Measurements from ENCODE around the gene FZD1.

FZD1 gene

DNA sequence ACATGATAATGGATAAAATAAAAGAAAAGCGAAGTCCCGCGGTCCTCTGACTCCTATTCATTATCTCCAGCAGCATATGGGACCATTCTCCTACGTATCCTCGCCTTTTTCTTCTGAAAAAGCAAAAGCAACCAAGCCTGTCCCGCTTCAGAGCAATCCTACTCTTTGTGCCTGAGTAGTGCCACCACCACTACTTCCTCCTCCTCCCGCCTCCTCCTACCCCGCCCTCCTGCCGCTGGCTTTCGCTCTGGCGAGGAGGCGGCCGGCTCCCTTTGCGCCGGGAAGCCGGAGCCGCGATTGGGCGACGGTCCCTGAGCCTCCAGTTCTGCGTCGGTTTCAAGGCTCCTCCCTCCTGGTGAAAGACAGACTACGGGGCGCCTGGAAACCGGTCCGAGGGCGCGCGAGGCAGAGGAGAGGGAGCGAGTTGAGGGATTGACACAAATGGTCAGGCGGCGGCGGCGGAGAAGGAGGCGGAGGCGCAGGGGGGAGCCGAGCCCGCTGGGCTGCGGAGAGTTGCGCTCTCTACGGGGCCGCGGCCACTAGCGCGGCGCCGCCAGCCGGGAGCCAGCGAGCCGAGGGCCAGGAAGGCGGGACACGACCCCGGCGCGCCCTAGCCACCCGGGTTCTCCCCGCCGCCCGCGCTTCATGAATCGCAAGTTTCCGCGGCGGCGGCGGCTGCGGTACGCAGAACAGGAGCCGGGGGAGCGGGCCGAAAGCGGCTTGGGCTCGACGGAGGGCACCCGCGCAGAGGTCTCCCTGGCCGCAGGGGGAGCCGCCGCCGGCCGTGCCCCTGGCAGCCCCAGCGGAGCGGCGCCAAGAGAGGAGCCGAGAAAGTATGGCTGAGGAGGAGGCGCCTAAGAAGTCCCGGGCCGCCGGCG, at the start of gene FZD1:
Gene FZD1 (plus strand): TSS at position 388 of the 878 bp plus-strand sequence. CDS start 448 bp downstream, at position 836.
- DNase-seq, result peak; percentile 98

DNA sequence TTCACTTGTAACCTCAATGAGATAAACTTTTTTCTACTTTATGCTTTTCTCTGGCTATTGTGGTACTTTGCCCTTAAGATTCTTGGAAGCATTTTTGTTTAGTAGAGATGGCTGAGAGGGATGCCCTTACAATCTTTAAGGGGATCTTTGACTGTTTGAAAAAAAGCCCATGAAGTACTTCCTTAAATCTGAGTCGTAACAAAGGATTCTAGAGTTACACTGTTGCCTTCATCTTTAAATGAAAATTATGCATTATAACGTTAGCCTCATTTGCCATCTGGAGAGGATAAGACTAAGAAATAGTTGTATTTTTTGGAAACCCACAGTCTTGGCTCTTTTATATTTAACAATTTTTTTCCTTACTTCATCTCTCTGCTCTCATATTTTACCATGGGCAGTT, 37.8 kb upstream of the FZD1 start:
- DNase-seq, result no peak

DNA sequence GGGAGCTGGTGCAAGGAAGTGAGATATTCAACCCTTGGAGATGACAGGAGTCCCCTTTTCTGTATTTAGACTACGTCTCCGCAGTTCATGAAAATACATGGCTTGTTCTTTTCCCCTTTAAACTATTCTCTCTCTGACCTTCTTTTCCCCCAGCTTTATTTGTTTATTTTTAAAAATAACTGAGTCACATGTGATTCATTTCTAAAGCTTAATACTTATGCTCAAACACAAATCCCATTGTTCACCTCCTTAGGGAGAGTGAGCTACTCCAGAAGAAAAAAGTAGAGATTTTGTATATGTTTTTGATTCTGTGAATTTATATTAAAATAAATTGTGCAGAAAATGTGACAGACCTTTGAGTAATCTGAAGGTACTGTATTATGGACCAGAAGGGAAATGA, 35.9 kb upstream of the FZD1 start:
- DNase-seq, result no peak

DNA sequence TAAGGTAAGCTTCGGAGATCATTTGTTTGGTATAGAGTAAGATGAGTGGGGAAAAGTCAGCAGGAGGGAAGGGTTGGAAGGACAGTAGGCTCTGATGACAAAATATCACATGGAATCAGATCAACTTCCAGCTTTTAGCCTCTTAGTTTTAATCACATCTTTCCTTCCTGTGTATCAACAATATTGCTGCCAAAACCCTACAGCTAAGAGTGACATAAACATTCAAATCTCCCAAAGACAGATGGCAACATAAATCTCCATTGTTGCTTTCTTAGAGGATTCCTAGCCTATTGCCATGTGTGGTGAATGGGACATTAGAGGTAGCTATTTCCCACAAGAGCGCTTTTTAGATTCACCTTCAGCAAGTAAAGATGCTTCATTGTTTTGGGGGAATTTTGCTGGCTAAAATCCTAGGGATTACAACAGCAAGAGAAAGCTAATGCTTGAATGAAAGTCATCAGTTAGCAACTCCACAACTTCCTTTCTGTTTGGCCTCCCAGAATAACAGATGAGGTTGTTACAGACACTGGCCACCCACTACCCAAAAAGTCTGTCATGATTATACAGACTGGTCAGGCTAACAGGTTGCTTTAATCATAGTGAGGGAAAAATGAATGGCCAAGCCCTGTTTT, 35.2 kb upstream of the FZD1 start:
- no peak for DNase-seq

DNA sequence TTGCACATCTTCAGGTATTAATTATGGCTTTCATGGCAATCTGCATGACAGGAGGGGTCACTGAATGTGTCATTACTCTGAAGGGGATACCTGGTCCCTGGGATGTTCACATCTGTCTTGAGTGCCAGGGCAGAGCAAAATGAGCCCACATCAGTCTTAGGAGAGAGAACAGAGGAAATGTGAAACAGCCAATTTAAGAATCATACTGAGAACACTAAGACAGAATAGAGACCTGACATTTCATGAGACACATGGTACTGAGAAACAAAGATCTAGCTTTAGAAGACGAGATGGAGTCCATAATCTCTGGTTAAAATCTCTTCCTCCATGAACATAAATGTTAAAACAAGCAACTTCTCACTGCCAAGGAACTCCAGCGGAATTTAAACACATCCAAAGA, 34.1 kb upstream of the FZD1 start:
- DNase-seq, result no peak

DNA sequence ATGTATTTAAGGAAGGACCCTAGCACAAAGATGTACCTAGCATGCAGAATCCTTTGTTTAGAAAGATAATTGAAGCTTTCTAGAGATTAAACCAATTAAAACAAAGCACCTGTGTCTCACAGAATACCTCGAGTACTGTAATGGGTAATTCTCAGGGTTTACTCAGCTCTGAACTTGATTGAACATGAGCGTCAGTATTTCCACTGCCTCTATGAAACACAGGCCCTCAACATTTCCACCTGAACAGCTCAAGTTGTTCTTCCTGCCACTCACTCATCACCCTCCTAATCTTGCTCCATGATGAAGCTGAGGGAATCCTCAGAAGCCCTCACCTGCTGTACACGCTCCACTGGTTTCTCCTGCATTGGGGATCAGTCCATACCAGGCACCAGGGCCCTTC, 33.7 kb upstream of the FZD1 start:
- no peak for DNase-seq

DNA sequence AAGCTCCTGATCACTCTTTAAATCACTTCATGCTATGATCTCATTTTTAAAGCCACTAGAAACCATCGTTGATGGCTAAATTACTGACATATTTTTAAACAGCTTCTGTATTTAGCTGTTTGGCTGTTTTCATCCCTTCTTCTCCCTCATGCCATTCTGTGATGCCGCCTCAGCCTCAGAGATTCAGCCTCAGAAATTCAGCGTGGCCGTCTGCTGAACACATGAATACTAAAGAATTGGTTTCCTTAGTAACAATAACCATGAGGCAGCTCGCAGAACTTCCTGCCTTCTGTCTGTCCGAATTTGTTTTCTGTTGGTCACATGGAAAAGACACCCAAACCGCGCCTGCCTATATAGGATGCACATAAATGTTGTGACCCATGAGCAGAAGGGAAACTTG, 31.0 kb upstream of the FZD1 start:
- DNase-seq, result no peak

DNA sequence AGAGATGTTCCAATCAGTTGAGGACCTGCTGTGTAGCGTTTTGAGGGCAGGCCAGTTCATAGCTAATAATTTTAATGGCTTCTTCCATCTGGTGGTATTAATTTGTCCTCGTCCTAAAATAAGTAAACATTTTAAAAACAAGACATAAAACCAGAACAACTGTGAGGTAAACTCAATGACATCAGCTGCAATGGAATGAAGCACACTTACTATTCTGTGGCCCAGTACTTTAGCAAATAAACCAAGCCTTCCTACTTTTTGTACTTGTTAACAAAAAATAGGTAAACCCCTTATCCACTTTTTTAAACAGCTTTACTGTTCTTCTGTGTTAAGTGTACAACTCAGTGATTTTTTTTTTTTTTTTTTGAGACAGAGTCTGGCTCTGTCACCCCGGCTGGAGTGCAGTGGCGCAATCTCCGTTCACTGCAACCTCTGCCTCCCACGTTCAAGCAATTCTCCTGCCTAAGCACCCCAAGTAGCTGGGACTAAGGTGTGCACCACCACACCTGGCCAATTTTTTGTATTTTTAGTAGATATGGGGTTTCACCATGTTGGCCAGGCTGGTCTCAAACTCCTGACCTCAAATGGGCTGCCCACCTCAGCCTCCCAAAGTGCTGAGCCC, 28.9 kb upstream of the FZD1 start:
- no peak for DNase-seq

DNA sequence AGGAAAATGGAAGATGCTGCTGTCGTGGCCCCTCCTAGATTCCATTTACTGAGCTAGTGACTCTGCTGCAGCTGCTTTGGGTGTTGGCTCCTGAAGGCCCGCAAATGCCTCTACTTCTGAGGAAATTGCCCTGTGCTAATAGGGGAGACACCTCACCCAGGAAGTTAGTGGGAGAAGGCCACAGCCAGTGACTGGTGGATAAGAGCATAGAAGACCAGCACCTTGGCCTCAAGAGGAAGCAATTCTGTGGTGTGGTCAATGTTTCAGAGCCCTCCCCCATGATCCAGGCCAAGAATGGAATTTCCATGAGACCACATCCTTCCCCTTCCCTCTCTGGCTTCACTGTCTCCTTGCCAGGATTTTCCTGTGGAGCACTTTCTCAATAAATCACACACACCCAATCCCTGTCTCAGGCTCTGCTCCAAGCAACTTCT, 25.0 kb upstream of the FZD1 start:
- no peak for DNase-seq

DNA sequence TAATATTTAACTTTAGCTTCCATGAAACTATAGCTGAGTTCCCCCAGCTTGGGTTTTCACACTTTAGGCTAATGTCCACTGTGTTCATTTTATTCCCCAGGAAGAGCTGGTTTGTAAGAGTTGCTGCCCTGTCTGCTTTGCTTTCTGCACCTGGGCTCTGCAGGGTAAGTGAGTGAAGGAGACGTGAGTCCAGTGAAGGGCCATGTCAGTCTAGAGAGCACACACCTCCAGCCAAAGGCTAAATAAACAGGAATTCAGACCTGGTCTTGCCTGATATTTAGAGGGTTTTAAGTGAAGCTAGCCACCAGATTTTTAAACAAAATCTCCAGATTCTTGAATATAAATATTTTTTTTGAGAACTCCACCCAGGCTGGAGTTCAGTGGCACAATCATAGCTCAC, 24.5 kb upstream of the FZD1 start:
- DNase-seq, result no peak

DNA sequence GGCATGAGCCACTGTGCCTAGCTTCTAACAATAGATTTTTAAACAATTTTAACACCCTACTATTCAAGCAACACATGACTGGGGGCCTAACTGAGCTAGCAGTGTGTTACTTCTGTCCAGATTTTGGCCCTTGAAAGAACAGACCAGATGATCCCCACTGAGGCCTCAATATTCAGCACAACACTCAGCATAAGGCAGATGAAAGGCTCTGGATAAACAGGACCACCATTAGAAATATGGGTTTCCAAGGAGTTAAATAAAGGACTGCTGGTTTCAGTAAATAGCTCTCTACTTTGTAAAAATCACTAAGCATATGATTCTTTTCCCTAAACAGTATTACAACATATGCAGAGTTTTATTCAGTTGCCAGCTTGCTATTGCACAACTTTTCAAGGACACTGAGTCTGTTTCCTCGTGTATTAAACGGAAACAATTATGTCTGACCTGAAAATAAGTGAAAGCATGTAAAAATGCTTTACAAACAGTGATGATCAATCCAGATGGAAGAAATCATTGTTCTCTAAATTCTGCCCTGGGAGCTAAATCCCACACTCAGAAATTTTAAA, 23.8 kb upstream of the FZD1 start:
- no peak for DNase-seq

DNA sequence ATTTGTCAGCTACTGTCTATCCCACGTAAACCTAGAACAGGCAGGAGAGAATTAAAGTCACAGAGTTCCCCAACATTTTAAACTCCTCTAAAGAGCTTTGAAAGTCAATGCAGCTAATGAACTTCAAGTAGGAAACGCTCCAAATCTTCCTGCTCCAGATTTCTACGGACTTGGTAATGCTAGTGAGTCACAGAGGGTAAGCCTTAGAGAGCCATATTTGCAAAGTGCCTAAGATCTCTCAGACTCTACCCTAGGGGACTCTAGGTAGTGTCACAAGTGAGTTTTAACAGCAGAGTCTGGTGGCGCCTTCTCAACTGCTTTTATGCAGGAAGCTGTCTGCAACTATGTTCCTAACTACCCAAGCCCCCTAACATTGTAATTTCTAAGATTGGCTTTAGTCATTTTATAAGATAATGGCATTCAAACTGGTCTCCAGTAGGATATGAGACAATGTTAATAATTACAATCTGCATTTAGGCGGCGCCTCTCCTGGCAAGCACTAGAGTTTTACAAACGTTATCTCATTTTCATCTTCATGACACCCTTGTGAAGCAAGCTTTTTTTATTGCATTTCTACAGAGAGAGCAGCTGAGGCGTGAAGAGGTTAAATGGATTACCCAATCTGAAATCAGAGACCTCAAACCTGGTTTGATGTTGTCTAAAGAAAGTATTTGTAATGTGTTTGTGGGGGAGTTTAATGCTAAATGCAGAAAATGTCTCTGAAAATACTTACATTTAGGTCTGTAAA, 22.0 kb upstream of the FZD1 start:
- DNase-seq, result no peak

DNA sequence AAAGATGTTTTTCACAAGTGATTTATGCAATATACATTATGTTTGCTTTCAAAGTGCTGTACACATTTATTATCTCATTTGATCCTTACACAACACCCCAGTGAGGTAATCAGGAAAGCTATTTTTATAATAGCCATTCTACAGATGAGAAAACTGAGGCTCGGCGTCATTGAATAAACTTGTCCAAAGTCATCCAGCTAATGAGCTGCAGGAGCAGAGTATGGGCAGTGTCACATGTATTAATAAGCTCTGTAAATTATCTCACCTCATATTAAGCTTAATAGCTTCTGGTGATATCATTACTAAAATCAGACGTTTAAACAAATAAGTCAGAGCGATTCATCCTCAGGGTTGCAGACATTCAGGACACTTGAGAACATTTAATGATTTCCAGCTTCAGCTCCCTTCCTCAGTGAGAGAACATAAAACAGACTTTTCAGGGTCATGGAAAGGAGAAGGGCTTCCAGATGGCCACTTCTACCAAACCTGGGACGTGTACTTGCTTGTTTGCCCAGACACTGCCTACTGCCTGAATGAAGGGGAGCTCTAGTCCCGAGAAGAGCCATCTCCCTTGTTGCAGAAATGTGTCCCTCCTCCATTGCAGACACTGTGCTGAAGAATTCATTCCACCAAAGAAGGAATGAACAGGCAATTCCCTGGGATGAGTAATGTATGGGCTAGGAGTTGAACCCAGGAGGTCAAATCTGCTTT, 20.5 kb upstream of the FZD1 start:
- no peak for DNase-seq

DNA sequence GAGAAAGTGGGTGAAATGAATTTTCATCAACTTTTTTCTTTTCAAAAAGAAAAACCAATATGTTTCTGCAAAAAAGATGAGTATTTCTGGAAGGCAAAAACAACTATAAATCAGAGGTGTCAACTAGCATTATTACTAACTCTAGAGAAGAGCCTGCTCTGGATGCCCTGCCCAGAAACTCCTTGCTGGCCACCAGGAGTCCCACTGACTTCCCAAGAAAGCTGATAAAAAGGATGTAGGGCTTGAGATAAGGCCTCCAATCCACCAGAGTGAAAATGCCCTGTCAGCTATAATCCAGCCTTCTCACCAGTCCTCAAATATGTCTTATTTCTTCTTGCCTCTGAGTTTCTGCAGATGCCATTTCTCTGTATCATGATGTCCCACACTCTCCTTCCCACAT, 16.7 kb upstream of the FZD1 start:
- DNase-seq, result no peak

DNA sequence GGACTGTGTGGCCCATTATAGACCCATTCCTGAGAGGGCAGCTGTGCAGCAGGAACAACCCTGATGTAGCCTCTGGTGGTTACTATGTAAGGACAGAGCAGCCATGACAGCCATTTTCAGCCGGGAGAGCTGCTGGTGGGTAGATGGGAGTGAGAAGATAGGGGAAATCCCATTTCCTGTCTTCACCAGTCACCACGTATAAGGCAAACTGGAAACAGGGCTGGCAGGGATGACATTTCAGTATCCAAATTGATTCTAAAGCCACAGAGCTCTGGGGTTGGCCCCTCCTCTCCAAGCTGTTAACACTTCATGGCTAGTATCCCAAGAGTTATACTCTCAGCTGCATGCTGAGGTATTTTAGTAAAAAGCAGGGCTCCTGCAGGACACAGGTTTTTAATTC, 15.2 kb upstream of the FZD1 start:
- no peak for DNase-seq

DNA sequence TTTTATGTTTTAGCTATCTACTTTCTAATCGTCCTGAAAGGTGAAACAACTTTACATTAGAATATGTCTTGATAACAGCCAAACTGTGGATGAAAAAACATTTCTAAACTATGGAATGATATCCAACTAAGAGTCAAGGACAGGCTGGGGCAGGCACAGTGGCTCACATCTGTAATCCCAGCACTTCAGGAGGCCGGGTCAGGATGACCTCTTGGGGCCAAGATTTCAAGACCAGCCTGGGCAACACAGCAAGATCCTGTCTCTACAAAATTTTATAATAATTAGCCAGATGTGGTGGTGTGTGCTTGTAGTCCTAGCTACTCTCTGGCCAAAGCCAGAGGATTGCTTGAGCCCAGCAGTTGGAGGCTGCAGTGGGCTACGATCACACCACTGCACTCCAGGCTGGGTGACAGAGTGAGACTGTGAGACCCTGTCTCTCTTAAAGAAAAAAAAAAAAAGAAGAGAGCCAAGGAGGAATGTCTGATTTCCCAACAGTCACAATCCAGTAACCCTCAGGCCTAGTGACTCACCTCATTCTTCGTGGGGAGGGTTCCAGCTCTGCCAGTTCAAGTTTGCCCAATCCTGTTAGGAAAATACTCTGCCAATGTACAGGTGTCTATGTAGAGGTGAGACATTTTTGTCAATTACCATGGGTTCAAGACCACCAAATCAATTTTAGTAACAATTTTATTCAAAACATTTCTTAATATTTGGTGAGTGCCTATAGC, 14.6 kb upstream of the FZD1 start:
- DNase-seq, result no peak

DNA sequence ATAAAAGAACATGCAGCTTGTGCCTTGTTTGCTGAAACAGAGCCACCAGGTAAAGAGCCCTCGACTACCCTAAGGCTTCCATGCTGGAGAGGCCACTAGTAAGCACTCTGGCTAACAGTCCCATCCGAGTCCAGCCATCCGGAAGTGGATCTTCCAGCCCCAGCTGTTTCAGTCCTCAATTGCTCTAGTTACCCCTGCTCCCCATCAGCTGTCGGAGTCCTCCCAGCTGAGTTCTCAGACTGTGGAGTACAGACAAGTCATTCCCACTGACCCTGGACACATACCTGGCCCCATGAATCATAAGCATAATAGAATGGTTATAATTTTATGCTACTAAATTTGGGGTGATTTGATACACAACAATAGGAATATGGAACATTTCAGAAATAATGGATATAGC, 13.5 kb upstream of the FZD1 start:
- no peak for DNase-seq

DNA sequence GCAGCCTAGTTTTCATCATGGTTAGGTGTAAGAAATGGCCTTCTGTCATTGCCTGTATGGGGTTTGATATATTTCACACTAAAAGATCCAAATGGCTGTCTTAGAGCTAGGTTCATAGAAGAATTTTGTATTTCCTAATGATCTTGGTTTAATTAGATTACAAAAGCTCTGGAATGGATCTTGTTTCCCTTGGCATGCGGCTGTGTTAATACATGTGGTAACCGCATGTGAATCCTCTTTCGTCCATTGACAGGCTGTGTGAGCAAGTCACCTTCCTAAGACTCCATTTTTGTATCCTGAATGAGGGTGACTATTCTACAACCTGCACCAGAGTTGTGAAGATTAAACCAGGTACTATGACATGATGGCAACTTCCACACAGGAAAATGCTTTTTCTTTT, 12.4 kb upstream of the FZD1 start:
- DNase-seq, result no peak

DNA sequence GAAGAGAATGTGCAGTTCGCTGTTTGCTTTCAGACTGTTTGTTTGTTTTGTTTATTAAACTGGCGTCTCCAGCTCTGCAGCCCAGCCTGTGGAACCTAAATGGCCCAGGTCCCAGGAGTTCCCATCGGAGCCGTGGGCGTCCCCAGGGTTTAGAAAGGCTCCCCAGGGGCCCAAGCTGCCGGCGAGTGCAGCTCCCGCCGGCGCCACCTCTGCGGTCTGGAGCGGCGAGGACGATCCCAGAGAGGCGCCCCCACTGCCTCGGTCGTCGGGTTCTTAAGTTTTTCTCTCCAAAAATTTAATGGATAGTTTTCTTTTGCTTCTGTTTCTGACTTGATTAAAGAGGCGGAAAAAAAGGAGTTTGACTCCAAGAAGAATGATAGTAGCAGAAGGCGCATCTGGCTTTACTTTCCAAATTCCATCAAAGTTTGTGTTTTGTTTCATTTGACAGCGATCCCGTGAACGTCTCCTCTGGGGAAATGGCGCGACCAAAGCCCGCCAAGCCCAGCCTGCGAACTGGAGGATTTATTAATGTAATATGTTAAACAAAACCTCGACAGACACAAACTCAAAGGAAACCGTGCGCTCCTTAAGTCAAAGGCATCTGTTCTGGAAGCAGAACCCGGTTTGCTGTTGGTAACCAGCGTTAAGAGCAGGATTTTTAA, 718 bp upstream of the FZD1 start:
- peak; percentile 47 for DNase-seq

DNA sequence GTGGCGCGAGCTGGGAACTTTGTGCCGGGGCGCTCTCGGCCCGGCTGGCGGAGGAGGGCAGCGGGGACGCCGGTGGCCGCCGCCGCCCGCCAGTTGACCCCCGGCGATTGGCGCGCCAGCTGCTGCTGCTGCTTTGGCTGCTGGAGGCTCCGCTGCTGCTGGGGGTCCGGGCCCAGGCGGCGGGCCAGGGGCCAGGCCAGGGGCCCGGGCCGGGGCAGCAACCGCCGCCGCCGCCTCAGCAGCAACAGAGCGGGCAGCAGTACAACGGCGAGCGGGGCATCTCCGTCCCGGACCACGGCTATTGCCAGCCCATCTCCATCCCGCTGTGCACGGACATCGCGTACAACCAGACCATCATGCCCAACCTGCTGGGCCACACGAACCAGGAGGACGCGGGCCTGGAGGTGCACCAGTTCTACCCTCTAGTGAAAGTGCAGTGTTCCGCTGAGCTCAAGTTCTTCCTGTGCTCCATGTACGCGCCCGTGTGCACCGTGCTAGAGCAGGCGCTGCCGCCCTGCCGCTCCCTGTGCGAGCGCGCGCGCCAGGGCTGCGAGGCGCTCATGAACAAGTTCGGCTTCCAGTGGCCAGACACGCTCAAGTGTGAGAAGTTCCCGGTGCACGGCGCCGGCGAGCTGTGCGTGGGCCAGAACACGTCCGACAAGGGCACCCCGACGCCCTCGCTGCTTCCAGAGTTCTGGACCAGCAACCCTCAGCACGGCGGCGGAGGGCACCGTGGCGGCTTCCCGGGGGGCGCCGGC, 870 bp downstream of the FZD1 start:
- peak; percentile 36 for DNase-seq
